Neural progenitor cell (in vitro differentiated cells): ENCODE results near the gene CCNL1.

Experiments used
- CTCF ChIP-seq: fragments of 200-600 bp; sonication (generic); IDR thresholded peaks from 2 replicates; pipeline ENCODE4 v1.5.1; 2017; ENCODE audit warnings: antibody characterized with exemption, mild to moderate bottlenecking
- EZH2phosphoT487 ChIP-seq: fragments of 200-600 bp; sonication (generic); IDR thresholded peaks from 2 replicates; pipeline ENCODE4 v1.6.1; 2017; ENCODE audit warnings: antibody characterized with exemption

DNA sequence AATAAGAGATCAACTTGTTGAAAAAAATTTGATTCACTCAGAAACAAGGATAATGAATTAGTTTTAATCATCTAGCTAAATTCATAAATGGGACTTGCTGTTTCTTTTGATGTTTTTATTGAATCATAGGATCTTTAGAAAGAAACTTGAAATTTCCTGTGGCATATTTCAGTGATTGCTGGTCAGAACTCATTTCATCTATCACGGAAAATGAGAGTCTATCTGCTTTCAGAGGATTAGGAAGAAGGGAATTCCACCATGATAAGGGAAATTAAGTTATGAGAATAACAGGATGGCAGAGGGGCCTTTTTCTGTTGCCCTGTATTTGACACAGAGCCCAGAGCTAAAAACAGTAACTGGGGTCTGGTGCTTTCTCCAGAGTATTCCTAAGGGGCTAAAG, 44.9 kb upstream of the CCNL1 start:
- no peak for TF ChIP-seq EZH2phosphoT487
- no peak for TF ChIP-seq CTCF
